IPS DF 4.7 (cell line): ENCODE measurements around the gene ARSG.

ENCODE experiments used
- DNase-seq: peaks from one replicate; pipeline ENCODE4 v3.0.0-alpha.2; 2013; ENCODE audit warnings: low spot score; ENCODE audit errors: extremely low read depth

The ARSG gene

DNA sequence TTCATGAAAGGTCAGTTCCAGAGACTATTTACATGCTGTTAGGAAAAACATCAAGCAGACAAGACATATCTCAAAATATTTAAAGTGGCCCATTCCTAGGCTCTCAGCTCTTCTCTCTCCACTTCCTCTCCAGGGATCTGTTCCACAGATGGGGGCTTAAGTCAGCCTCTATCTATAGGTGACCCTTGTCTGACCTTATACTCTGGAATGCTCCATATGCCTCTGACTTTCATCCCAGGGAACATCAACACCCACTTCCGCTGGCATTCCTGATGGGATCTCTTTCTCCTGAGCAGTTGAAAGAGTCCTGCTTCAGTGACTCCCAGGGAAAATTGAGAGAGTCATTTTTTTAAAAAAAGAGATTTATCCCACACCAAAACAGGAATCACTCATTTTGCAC, 177.5 kb downstream of the ARSG start:
- no peak for DNase-seq
